GM12878 (cell line): ENCODE data around the gene PPP1R14B. TPM values are rescaled to one million over a fixed set of nuclear protein-coding genes. Genes with fewer than 3 reads are reported as not detected.
A peak's percentile ranks its signal among the peaks of the same experiment; 100 is the strongest.

Source experiments
- ATAC-seq: fragments of 200-7000 bp; cut with Tn5 transposase; 3 replicates; pipeline ENCODE4 v1.9.1; 2020; ENCODE audit warnings: mild to moderate bottlenecking, moderate library complexity
- BruUV-seq: library from RNA; stranded (reverse); fragments of 400-500 nt; replicated peaks from 2 replicates; lab custom pipeline; 2021; lab: Mats Ljungman, UMichigan
- CTCF ChIA-PET: fragments of 300-600 bp; sonication (Branson Sonifier 250); formaldehyde crosslinking; extraction: SDS; loops from one replicate; lab custom pipeline; 2021; ENCODE audit warnings: inconsistent platforms; lab: Yijun Ruan, JAX
- POLR2A ChIA-PET: fragments of 350-600 bp; formaldehyde crosslinking; extraction: SDS; loops from one replicate; lab custom pipeline; 2021; ENCODE audit warnings: inconsistent platforms; lab: Charles Lee
- RAD21 ChIA-PET: fragments of 300-600 bp; sonication (Branson Sonifier 250); formaldehyde crosslinking; loops from one replicate; lab custom pipeline; 2023; ENCODE audit warnings: antibody characterized with exemption; ENCODE audit not compliant: unreplicated experiment; lab: Charles Lee
- SMC1A ChIA-PET: fragments of 300-600 bp; sonication (Branson Sonifier 250); formaldehyde crosslinking; loops from one replicate; lab custom pipeline; 2023; ENCODE audit not compliant: unreplicated experiment, uncharacterized antibody; lab: Charles Lee
- DNase-seq: peaks from one replicate; pipeline ENCODE4 v3.0.0-alpha.2; 2011; ENCODE audit warnings: low read depth, low spot score
- FAIRE-seq: peaks from 3 replicates; lab custom pipeline; 2011; peaks lifted over from hg19 to GRCh38; lab: Jason Lieb, UNC
- H2AFZ ChIP-seq: 2 replicates; pipeline ENCODE4 v1.6.0; 2011; ENCODE audit warnings: low read depth, low read length, control low read depth; ENCODE audit not compliant: control insufficient read depth
- H3K27ac ChIP-seq: 2 replicates; pipeline ENCODE4 v1.5.1; 2011; ENCODE audit warnings: control low read depth; ENCODE audit not compliant: control insufficient read depth, insufficient read depth
- H3K27me3 ChIP-seq, 2 experiments: replicated peaks in 1 of 2; 2 replicates each; pipeline versions ENCODE4 v1.6.0 to v1.6.1; 2011; ENCODE audit warnings: low read length in 1 of 2; ENCODE audit not compliant: control insufficient read depth in 2 of 2, insufficient read depth in 2 of 2
- H3K36me3 ChIP-seq, 2 experiments: 2 replicates each; pipeline ENCODE4 v1.5.1; 2011; ENCODE audit warnings: low read length in 1 of 2; ENCODE audit not compliant: control insufficient read depth in 2 of 2, insufficient read depth in 2 of 2
- H3K4me1 ChIP-seq: 2 replicates; pipeline ENCODE4 v1.6.1; 2011; ENCODE audit warnings: mild to moderate bottlenecking, low read length, moderate library complexity, mixed read lengths; ENCODE audit not compliant: control insufficient read depth, insufficient read depth
- H3K4me2 ChIP-seq: 2 replicates; pipeline ENCODE4 v1.6.0; 2011; ENCODE audit warnings: control low read depth; ENCODE audit not compliant: control insufficient read depth, insufficient read depth
- H3K4me3 ChIP-seq: fragments of 200-600 bp; sonication (generic); 2 replicates; pipeline ENCODE4 v1.5.1; 2016
- H3K79me2 ChIP-seq: 2 replicates; pipeline ENCODE4 v1.6.0; 2011; ENCODE audit warnings: low read length; ENCODE audit not compliant: control insufficient read depth, insufficient read depth
- H3K9ac ChIP-seq: 2 replicates; pipeline ENCODE4 v1.8.0; 2011; ENCODE audit warnings: low read length, control low read depth, mixed read lengths; ENCODE audit not compliant: control insufficient read depth, insufficient read depth
- H3K9me3 ChIP-seq: replicated peaks from 3 replicates; pipeline ENCODE4 v1.5.1; 2011; ENCODE audit warnings: mild to moderate bottlenecking, low read length; ENCODE audit not compliant: control insufficient read depth, insufficient read depth
- H4K20me1 ChIP-seq: 2 replicates; pipeline ENCODE4 v1.6.0; 2011; ENCODE audit not compliant: control insufficient read depth, insufficient read depth
- ESRRA ChIP-seq: IDR thresholded peaks from 2 replicates; pipeline ENCODE4 v1.6.1; 2012; ENCODE audit warnings: mild to moderate bottlenecking, low read length, improper control_type of control experiment
- EZH2 ChIP-seq: IDR thresholded peaks from 2 replicates; pipeline ENCODE4 v1.6.1; 2012; ENCODE audit warnings: low read depth, mild to moderate bottlenecking, control low read depth, inconsistent platforms, low read length, borderline replicate concordance; ENCODE audit not compliant: control insufficient read depth
- FOXM1 ChIP-seq: IDR thresholded peaks from 2 replicates; pipeline ENCODE4 v1.6.1; 2012; ENCODE audit warnings: low read depth, mild to moderate bottlenecking, inconsistent platforms, low read length, moderate library complexity
- JUND ChIP-seq: IDR thresholded peaks from 2 replicates; pipeline ENCODE4 v1.6.1; 2012; ENCODE audit warnings: low read depth, mild to moderate bottlenecking, low read length, improper control_type of control experiment, moderate library complexity
- MLLT1 ChIP-seq: fragments of 450-650 bp; IDR thresholded peaks from 2 replicates; pipeline ENCODE4 v1.6.1; 2016; ENCODE audit warnings: mild to moderate bottlenecking
- MTA3 ChIP-seq: IDR thresholded peaks from 2 replicates; pipeline ENCODE4 v1.6.1; 2012; ENCODE audit warnings: low read length, inconsistent platforms, borderline replicate concordance
- POLR2A ChIP-seq: IDR thresholded peaks from 2 replicates; pipeline ENCODE4 v1.6.1; 2011; ENCODE audit warnings: low read depth, mild to moderate bottlenecking, low read length
- RELB ChIP-seq: fragments of 450-650 bp; IDR thresholded peaks from 2 replicates; pipeline ENCODE4 v1.6.1; 2017; ENCODE audit warnings: low read depth, mild to moderate bottlenecking, moderate library complexity
- STAT3 ChIP-seq: IDR thresholded peaks from 2 replicates; pipeline ENCODE4 v1.6.1; 2011; ENCODE audit warnings: low read depth, low read length, improper control_type of control experiment
- TAF1 ChIP-seq: IDR thresholded peaks from 2 replicates; pipeline ENCODE4 v1.6.1; 2011; ENCODE audit warnings: mild to moderate bottlenecking, low read depth, low read length, borderline replicate concordance
- TARDBP ChIP-seq: IDR thresholded peaks from 2 replicates; pipeline ENCODE4 v1.6.1; 2016; ENCODE audit warnings: borderline replicate concordance
- WGBS: methylation state at CpG from one replicate; pipeline ENCODE4 v1.1.6; 2016; ENCODE audit warnings: low lambda C conversion rate; ENCODE audit not compliant: insufficient replicate concordance, insufficient coverage; ENCODE audit errors: missing lambda C conversion rate; 5-methylcytosine and 5-hydroxymethylcytosine counted together
- in situ Hi-C: fragments of 300-500 bp; cut with MboI; formaldehyde crosslinking; loops from 9 replicates; pipeline ENCODE4 v1.14.3; 2018; ENCODE audit warnings: mixed read lengths
- intact Hi-C: fragments of 100-400 bp; cut with micrococcal nuclease; formaldehyde crosslinking; loops from one replicate; pipeline ENCODE4 v1.14.2; 2022; ENCODE audit not compliant: unreplicated experiment
- polyA plus RNA-seq, 11 experiments: library from polyadenylated mRNA; depleted of rRNA in 4 of 11; unstranded in 6 of 11; stranded (reverse) in 5 of 11; fragments of >200 nt; fragmentation: Nextera tagmentation in 4 of 11; fragmentation: Illumina TruSeq in 1 of 11; extraction: Ambion mirVana in 4 of 11; extraction: Trizol in 1 of 11; gene quantifications; 1 replicate in 1 of 11; 2 replicates in 10 of 11; pipeline versions ENCODE4 v1.2.1 to v1.2.3, GENCODE V29; 2011 to 2016; ENCODE audit warnings: inconsistent platforms in 2 of 11, missing spikeins in 2 of 11, low read depth in 1 of 11
- total RNA-seq, 4 experiments: library from RNA; depleted of rRNA in 3 of 4; stranded (reverse); fragments of >200 nt in 3 of 4; fragmentation: Illumina TruSeq in 1 of 4; extraction: Trizol in 1 of 4; gene quantifications; 2 replicates each; pipeline versions ENCODE4 v1.2.1 to v1.2.3, GENCODE V29; 2013 to 2021

Gene PPP1R14B
- total and polyA plus RNA-seq, 10 of the 15 experiments (the other 5 are each of a cell fraction or from before 2014, with no cell fraction given) = 8.4 to 283 (median 124) TPM

DNA sequence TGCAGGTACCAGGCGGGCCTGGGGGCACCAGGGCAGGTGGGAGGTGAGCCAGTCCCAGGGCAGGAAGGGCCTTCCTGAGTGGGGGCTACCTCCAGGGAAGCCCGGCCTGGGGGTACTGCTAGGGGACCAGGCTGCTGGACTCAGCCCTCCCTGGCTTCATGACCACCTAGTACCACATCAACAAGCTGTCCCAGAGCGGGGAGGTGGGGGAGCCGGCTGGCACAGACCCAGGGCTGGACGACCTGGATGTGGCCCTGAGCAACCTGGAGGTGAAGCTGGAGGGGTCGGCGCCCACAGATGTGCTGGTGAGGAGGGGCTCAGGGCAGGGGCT lies 27.4 kb downstream of the PPP1R14B start:
- H4K20me1 ChIP-seq = no peaks in the 10 kb centered on the region
- H3K27me3 ChIP-seq = no peaks in the 10 kb centered on the region
- H3K79me2 ChIP-seq = peaks cover 1% of the 10 kb centered on the region; the same call in 1 of the 2 replicates
- ChIA-PET RAD21 (no interaction called here), SMC1A (no interaction called here), POLR2A (interaction anchor here (1.0 to 2.6 kb wide), 2 partner anchors 9 to 13 kb away, joined by 3 to 11 read pairs; partner anchors contain the start of gene FERMT3), CTCF (interaction anchor here (4.2 kb wide), 1 partner anchor 14 kb away, joined by 14 read pairs; the partner anchor contains the start of gene FERMT3)
- WGBS = 84% methylated on average over 7 of the region's 7 CpGs
- H3K9ac ChIP-seq = no peak overlapping the region
- BruUV-seq = no TSS peak
- peaks cover 25 to 30% of the 10 kb centered on the region in 2 experiments for H3K36me3 ChIP-seq
- H3K4me1 ChIP-seq = no peaks in the 10 kb centered on the region; the same call in 1 of the 2 replicates
- H3K9me3 ChIP-seq = no peaks in the 10 kb centered on the region
- no peak overlapping the region for H2AFZ ChIP-seq
- no peak overlapping the region for H3K4me2 ChIP-seq
- ATAC-seq (no peak), FAIRE-seq (no peak), DNase-seq (no peak)
- in situ Hi-C loops (no loop called here), intact Hi-C loops (no loop called here)
- no peak overlapping the region for H3K27ac ChIP-seq
- no peak overlapping the region for H3K4me3 ChIP-seq
- no peak for TF ChIP-seq STAT3
- peak; percentile 48; the same call in 1 of the 2 replicates for TF ChIP-seq POLR2A

GRCh38 chr11:64218628-64219353 lies 28.0 kb downstream of the PPP1R14B start:
- no peaks in the 10 kb centered on the region; the same call in 1 of the 2 replicates for H3K4me1 ChIP-seq
- SMC1A ChIA-PET = no interaction called here
- H2AFZ ChIP-seq = no peak overlapping the region
- H3K27me3 ChIP-seq = no peaks in the 10 kb centered on the region
- POLR2A ChIA-PET = interaction anchor here (1.7 to 2.6 kb wide), 2 partner anchors 8 to 12 kb away, joined by 6 to 11 read pairs; partner anchors contain the start of genes FERMT3, NUDT22 and TRPT1
- H3K36me3 ChIP-seq = peaks cover 24 to 30% of the 10 kb centered on the region in 2 experiments
- no peak overlapping the region for H3K4me2 ChIP-seq
- no peak for DNase-seq
- ATAC-seq = no peak
- RAD21 ChIA-PET = no interaction called here
- WGBS = 96% methylated on average over 11 of the region's 11 CpGs
- intact Hi-C loops (no loop called here), in situ Hi-C loops (no loop called here)
- TF ChIP-seq ESRRA (no peak), MTA3 (no peak), EZH2 (no peak), FOXM1 (no peak), TARDBP (no peak), TAF1 (no peak), MLLT1 (no peak), JUND (no peak), RELB (no peak)
- no peak overlapping the region for H3K9ac ChIP-seq
- FAIRE-seq = no peak
- H4K20me1 ChIP-seq = no peaks in the 10 kb centered on the region
- no peaks in the 10 kb centered on the region for H3K9me3 ChIP-seq
- H3K4me3 ChIP-seq = no peak overlapping the region
- H3K27ac ChIP-seq = no peak overlapping the region
- no peaks in the 10 kb centered on the region for H3K79me2 ChIP-seq
- CTCF ChIA-PET = interaction anchor here (4.2 kb wide), 1 partner anchor 13 kb away, joined by 14 read pairs; the partner anchor contains the start of gene FERMT3
- no TSS peak for BruUV-seq
